DND-41 (cell line): ENCODE measurements around the gene SLC39A3.
A peak's percentile ranks its signal among the peaks of the same experiment; 100 is the strongest.

Experiments
- ATAC-seq: fragments of 200-7000 bp; cut with Tn5 transposase; 3 replicates; pipeline ENCODE4 v1.9.1; 2021; ENCODE audit warnings: low read depth; ENCODE audit not compliant: insufficient read depth
- DNase-seq: peaks from one replicate; pipeline ENCODE4 v3.0.0-alpha.2; 2020
- H2AFZ ChIP-seq: 2 replicates; pipeline ENCODE4 v1.6.0; 2012; ENCODE audit warnings: low read depth, low read length
- H3K27ac ChIP-seq: 2 replicates; pipeline ENCODE4 v1.5.1; 2012; ENCODE audit warnings: low read length, inconsistent platforms
- H3K27me3 ChIP-seq: fragments of 200-600 bp; sonication (generic); 2 replicates; pipeline ENCODE4 v1.6.0; 2012; ENCODE audit warnings: low read length, mild to moderate bottlenecking, inconsistent platforms; ENCODE audit not compliant: insufficient read depth, poor library complexity
- H3K36me3 ChIP-seq: 2 replicates; pipeline ENCODE4 v1.5.1; 2012; ENCODE audit warnings: low read length, inconsistent platforms; ENCODE audit not compliant: insufficient read depth
- H3K4me1 ChIP-seq: 2 replicates; pipeline ENCODE4 v1.5.1; 2012; ENCODE audit warnings: mild to moderate bottlenecking, low read length; ENCODE audit not compliant: insufficient read depth
- H3K4me2 ChIP-seq: 2 replicates; pipeline ENCODE4 v1.6.0; 2012; ENCODE audit warnings: mild to moderate bottlenecking, moderate library complexity, low read length, inconsistent platforms; ENCODE audit not compliant: insufficient read depth
- H3K4me3 ChIP-seq, 2 experiments: fragments of 200-600 bp in 1 of 2; shearing (Covaris generic) in 1 of 2; 2 replicates each; pipeline ENCODE4 v1.5.1; 2012 to 2016; ENCODE audit warnings: inconsistent platforms in 2 of 2, low read length in 2 of 2, mild to moderate bottlenecking in 2 of 2, low read depth in 1 of 2, moderate library complexity in 1 of 2
- H3K79me2 ChIP-seq: 2 replicates; pipeline ENCODE4 v1.6.0; 2012; ENCODE audit warnings: low read length, inconsistent platforms; ENCODE audit not compliant: insufficient read depth
- H3K9ac ChIP-seq: 2 replicates; pipeline ENCODE4 v1.6.0; 2012; ENCODE audit warnings: low read depth, mild to moderate bottlenecking, inconsistent platforms, low read length, moderate library complexity
- H3K9me3 ChIP-seq: 2 replicates; pipeline ENCODE4 v1.5.1; 2012; ENCODE audit warnings: low read length, moderate library complexity, mild to moderate bottlenecking, inconsistent platforms; ENCODE audit not compliant: insufficient read depth, severe bottlenecking
- H4K20me1 ChIP-seq: 2 replicates; pipeline ENCODE4 v1.6.0; 2012; ENCODE audit warnings: low read length; ENCODE audit not compliant: insufficient read depth
- CTCF ChIP-seq: IDR thresholded peaks from 2 replicates; pipeline ENCODE4 v1.5.1; 2012; ENCODE audit warnings: borderline replicate concordance, low read length, moderate library complexity, mild to moderate bottlenecking; ENCODE audit not compliant: poor library complexity, severe bottlenecking; ENCODE audit errors: extremely low read depth
- EZH2 ChIP-seq: IDR thresholded peaks from 3 replicates; pipeline ENCODE4 v1.6.1; 2012; ENCODE audit warnings: borderline replicate concordance, low read depth, mild to moderate bottlenecking, moderate library complexity, low read length, inconsistent platforms; ENCODE audit not compliant: severe bottlenecking

SLC39A3 gene

GRCh38 chr19:2736550-2737190, 3.1 kb downstream of the SLC39A3 start:
- Histone ChIP-seq H3K36me3 (peaks cover 55% of the 10 kb centered on the region), H3K27ac (no peak overlapping the region), H3K9ac (no peak overlapping the region), H3K79me2 (peaks cover 33% of the 10 kb centered on the region), H3K4me2 (no peak overlapping the region; the same call in 1 of the 2 replicates), H3K9me3 (peaks cover 3% of the 10 kb centered on the region), H3K27me3 (no peaks in the 10 kb centered on the region), H4K20me1 (peaks cover 31% of the 10 kb centered on the region), H3K4me1 (peaks cover 21% of the 10 kb centered on the region), H3K4me3 (0 out of 4 replicates have a peak overlapping the region, but pooled peaks of 1 of the 2 experiments have one; percentile 4), H2AFZ (no peak overlapping the region)
- DNase-seq: no peak
- TF ChIP-seq CTCF (no peak), EZH2 (no peak)
- no peak for ATAC-seq

- peaks cover 31% of the 10 kb centered on the region for H4K20me1 ChIP-seq
- no peaks in the 10 kb centered on the region for H3K27me3 ChIP-seq
- H2AFZ ChIP-seq: no peak overlapping the region
- peaks cover 3% of the 10 kb centered on the region for H3K9me3 ChIP-seq
- DNase-seq (no peak), ATAC-seq (no peak)
- H3K27ac ChIP-seq: no peak overlapping the region
- TF ChIP-seq CTCF (no peak), EZH2 (no peak)
- H3K4me2 ChIP-seq: no peak overlapping the region
- H3K9ac ChIP-seq: no peak overlapping the region
- H3K4me1 ChIP-seq: peaks cover 21% of the 10 kb centered on the region
- H3K4me3 ChIP-seq: no peak overlapping the region
- peaks cover 33% of the 10 kb centered on the region for H3K79me2 ChIP-seq
- H3K36me3 ChIP-seq: peaks cover 63% of the 10 kb centered on the region
Observed at GRCh38 chr19:2735374-2735773, 4.4 kb downstream of the SLC39A3 start.

GRCh38 chr19:2734589-2735288, 5.1 kb downstream of the SLC39A3 start:
- peaks cover 63% of the 10 kb centered on the region for H3K36me3 ChIP-seq
- TF ChIP-seq CTCF (no peak), EZH2 (no peak)
- H3K9ac ChIP-seq: no peak overlapping the region
- ATAC-seq (no peak), DNase-seq (no peak)
- H3K79me2 ChIP-seq: peaks cover 33% of the 10 kb centered on the region
- no peak overlapping the region for H3K4me3 ChIP-seq
- no peak overlapping the region for H2AFZ ChIP-seq
- no peak overlapping the region for H3K27ac ChIP-seq
- H3K4me2 ChIP-seq: no peak overlapping the region
- H3K9me3 ChIP-seq: peaks cover 3% of the 10 kb centered on the region
- peaks cover 31% of the 10 kb centered on the region for H4K20me1 ChIP-seq
- peaks cover 19% of the 10 kb centered on the region for H3K4me1 ChIP-seq
- no peaks in the 10 kb centered on the region for H3K27me3 ChIP-seq
